KG1 (cell line): ENCODE results near the gene LMTK3.

ENCODE experiments used
- DNase-seq: peaks from one replicate; lab custom pipeline; 2025; lab: John Stamatoyannopoulos, UW

The LMTK3 gene

DNA sequence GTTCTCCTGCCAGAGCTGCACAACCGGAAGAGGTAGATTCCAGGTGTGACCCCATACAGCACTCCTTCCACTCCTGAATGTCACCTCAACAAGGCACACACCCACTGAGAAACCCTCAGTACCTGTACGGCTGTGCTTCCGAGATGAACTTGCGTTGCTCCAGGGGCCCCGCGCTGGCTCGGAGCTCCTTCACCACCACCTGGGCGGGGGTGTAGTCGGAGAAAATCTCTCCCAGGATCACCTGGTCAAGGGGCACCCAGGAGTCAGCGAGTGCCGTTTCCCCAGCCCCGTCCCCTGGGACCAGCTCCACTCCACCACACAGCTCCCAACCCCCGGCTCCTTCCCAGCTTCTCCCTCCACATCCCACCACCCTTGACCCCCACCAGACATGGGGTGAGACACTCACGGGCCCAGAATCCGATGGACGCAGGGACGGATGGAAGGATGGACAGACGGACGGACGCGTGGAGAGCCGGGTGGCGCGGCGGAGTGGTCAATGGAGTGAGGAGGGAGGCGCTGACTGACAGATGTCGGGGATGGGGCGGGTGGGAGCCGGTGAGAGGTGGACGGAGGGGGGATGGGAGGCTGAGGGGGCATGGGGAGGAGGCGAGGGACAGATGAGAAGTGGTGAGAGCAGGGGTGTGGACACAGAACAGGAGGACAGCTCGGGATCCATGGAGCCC is 2.8 kb downstream of the LMTK3 start:
- DNase-seq = no peak

- no peak for DNase-seq
These were observed 3.7 kb downstream of the LMTK3 start for GRCh38 chr19:48507911-48508439.

DNA sequence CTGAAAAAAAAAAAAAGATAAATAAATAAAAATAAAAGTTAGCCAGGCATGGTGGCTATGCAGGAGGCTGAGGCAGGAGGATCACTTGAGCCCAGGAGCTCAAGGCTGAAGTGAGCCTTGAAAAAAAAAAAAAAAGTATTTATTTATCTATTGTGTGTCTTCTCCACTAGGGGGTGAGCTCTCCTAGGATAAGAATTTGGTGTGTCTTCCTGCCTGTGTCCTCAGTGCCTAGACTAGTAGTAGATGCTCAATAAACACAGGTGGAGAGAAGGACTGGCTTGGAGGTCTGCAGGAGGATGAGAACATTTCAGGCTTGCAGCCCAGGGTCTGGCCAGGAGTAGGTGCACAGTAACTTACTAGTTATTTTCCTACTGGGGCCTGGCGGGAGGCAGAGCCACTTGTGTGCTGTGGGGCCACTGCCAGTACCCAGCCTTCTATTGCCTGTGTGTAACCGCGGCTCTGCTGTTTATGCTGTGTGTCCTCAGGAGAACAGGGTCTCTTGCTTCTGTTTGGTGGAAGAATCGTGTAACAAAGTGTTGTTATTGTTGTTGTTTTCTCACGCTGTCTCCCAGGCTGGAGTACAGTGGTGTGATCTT is 5.4 kb downstream of the LMTK3 start:
- DNase-seq = no peak

- no peak for DNase-seq
These were observed 9.2 kb downstream of the LMTK3 start for GRCh38 chr19:48502350-48503018.

DNA sequence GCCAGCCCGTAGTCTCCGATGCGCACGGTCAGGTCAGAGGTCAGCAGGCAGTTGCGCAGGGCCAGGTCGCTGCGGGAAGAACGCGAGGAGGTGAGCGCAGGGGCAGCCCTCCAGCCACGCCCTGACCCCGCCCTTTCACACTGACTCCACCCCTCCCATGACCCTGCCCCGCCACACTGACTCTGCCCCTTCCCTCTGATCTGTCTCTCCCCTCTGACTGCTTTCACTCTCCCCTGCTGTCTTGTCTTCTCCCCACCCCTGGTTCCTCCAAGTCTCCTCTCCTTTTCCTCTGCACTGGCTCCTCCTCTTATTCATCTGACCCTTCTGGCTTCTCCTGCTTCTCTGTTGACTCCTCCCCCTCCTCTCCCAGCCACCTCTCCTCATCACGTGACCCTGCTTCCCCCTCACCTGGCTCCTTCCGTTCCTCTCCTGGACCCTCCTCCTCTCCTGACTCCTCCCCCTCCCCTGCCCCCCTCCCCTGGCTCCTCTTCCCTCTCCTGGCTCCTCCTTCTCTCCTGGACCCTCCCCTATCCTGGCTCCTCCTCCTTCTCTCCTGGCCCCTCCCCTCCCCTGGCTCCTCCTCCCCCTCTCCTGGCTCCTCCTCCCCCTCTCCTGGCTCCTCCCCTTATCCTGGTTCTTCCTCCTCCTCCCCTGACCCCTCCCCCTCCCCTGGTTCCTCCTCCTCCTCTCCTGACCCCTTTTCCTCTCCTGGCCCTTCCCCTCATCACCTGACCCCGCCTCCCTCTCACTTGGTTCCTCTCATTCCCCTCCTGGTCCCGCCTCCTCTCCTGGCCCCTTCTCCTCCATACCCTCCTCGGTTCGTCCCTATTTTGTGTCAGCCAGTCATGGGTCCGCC is 9.9 kb downstream of the LMTK3 start:
- DNase-seq = no peak

GRCh38 chr19:48500830-48501493 is 10.7 kb downstream of the LMTK3 start:
- no peak for DNase-seq

GRCh38 chr19:48499316-48500090 is 12.1 kb downstream of the LMTK3 start:
- no peak for DNase-seq

- no peak for DNase-seq
These were observed 12.9 kb downstream of the LMTK3 start for GRCh38 chr19:48498595-48499311.

- no peak for DNase-seq
These were observed 13.7 kb downstream of the LMTK3 start for GRCh38 chr19:48497728-48498594.

DNA sequence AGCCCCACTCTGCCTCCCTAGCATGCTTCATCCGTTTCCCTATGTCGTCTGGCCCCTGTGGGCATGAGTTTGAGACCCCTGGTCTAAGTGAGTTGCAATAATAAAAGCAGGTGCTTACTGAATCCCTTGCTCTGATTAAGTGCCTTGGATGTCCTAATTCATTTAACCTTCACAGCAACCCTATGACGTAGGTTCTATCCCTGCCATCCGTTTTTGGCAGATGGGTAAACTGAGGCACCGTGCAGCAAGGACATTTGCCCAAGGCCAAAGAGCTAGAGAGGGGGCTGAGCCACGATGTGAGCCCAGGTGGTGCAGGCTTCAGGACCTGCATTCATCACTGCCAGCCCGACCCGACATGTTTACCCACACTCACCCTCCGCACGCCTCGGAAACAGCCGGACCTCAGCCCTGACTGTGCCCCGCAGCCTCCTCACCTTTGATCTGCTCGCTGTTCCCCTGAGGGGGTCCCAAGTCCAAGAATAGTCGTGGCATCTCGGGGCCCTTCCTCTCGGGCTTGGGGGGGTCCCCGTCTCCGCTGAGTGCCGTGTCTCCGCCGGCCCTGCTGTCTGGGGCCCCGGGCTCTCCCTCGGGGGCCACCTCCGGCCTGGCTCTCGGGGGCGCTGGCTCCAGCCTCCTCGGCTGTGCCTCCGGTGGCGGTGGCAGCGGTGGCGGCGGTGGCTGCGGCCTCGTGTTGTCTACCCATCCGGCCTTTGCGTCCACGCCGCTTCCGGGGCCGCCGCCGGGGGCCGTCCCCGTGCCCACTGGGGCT is 14.5 kb downstream of the LMTK3 start:
- DNase-seq = no peak

DNA sequence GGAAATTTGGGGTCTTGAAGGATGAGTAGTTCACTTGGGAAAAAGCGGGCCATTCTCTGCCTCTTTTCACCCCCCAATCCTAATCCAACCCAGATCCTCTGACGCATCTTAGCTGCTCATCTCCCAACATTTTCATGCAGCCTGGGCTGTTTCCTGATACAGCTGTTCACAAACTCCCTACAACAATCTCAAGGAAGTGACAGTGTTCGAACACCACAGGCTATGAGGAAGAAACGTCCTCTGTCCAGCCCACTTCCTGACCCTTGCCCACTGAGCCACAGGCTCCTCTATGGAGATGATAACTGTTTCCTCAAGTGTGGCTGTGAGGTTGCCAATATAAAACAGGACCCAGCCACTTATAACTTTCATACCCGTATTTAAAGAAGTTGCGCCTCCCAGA is 16.2 kb downstream of the LMTK3 start:
- DNase-seq = peak; percentile 20

GRCh38 chr19:48493718-48494401 is 17.8 kb downstream of the LMTK3 start:
- DNase-seq = no peak

DNA sequence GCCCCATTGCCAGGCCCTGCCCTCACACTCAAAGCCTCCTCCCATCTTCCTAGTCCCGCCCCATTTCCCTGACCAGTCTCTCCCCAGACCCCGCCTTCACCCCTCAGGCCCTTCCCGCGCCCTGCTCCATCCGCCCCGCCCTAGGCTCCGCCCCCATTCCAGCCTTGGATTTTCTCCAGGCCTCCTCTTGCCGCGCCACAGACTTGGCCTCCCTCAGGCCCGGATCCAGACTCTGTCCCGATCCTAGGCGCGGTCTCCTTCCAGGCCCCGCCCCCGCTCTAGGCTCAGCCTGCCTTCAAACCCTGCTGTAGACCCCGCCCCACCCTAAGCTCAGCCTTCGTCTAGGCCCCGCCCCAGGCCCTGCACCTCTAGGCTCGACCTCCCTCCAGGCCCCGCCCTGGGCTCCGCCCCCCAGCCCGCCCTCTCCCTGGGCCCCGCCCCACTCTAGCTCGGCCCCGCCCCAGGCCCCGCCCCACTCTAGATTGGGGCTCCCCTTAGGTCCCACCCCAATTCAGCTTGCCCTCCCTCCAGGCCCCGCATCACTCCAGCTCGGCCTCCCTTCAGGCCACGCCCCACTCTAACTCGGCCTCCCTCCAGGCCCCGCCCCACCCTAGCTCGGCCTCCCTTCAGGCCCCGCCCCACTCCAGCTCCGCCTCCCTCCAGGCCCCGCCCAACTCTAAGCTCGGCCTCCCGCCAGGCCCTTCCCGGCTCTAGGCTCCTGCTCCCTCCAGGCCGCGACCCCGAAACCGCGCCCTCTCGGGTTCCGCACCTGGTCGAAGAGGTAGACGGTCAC is 18.5 kb downstream of the LMTK3 start:
- no peak for DNase-seq

- DNase-seq = no peak
These were observed 19.9 kb downstream of the LMTK3 start for GRCh38 chr19:48491793-48492123.

DNA sequence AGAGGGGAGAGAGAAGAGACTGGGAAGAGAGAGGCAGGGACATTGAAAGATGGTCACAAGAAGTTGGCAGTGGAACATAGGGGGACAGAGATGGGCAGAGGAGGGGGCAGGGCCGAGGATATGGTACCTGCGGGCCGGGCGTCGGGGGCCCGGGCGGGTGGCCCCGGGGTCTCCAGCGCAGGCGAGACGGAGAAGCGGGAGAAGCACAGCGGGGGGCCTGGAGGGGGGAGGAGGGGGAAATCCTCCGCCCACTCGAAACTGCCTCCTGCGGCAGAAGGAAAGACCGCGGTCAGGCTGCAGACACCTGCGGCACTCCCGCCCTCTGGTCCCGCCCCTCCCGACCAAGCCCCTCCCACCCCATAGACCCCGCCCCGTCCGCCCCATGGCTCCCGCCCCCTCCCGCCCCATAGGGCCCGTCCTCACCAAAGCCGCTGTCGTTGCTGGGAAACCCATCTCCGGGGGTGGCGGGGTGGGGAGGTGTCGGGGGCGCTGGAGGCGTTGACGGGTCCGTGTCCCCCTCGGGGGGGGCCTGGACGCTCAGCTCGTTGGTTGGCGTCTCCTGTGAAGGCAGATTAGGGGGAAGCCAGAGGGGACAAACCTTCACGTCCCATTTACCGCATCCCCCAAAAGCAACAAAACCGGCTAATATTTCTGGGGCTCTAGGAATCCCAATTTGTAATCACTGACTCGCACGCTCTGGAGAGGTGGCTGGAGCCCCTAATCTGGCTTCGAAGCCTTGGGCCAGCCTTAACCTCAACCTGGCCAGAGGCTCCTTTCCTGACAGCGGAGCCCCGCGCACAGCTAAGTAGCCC is 20.4 kb downstream of the LMTK3 start:
- no peak for DNase-seq

GRCh38 chr19:48489608-48490216 is 21.9 kb downstream of the LMTK3 start:
- peak; percentile 55 for DNase-seq
